Effector memory CD8-positive, alpha-beta T cell (primary cell): ENCODE results near the gene NBPF1.
"Not testable (repeated sequence)": the region's sequence is repeated elsewhere in the genome, so short reads cannot be mapped to it uniquely, and the experiment has no call there.

ENCODE experiments used
- ATAC-seq: fragments of 150-1000 bp; cut with Tn5 transposase; replicated peaks from 2 replicates; pipeline ENCODE4 v1.10.0; 2021; ENCODE audit warnings: mild to moderate bottlenecking, moderate library complexity
- DNase-seq, 3 experiments: peaks; one replicate each; pipeline ENCODE4 v3.0.0; 2021
- H3K27ac Mint-ChIP-seq, 2 donors: one replicate each; pipeline ENCODE4 v1.8.0; 2022; ENCODE audit warnings: mild to moderate bottlenecking in 2 of 2, mixed read lengths in 2 of 2, moderate library complexity in 2 of 2
- H3K27me3 Mint-ChIP-seq, 2 donors: one replicate each; pipeline ENCODE4 v1.8.0; 2022; ENCODE audit warnings: mixed read lengths in 2 of 2
- H3K36me3 Mint-ChIP-seq: one replicate; pipeline ENCODE4 v1.8.0; 2022; ENCODE audit warnings: mild to moderate bottlenecking, moderate library complexity, mixed read lengths; ENCODE audit not compliant: insufficient read depth
- H3K4me1 Mint-ChIP-seq, 2 donors: one replicate each; pipeline ENCODE4 v1.8.0; 2022; ENCODE audit warnings: low read depth in 2 of 2, mixed read lengths in 2 of 2
- H3K4me3 Mint-ChIP-seq, 2 donors: one replicate each; pipeline ENCODE4 v1.8.0; 2022; ENCODE audit warnings: mild to moderate bottlenecking in 2 of 2, mixed read lengths in 2 of 2, moderate library complexity in 2 of 2
- H3K9me3 Mint-ChIP-seq, 2 donors: one replicate each; pipeline ENCODE4 v1.8.0; 2022; ENCODE audit warnings: mixed read lengths in 2 of 2

The NBPF1 gene

GRCh38 chr1:16610553-16610952, 2.8 kb downstream of the NBPF1 start:
- H3K4me1 Mint-ChIP-seq, H3K9me3 Mint-ChIP-seq, H3K36me3 Mint-ChIP-seq, H3K27ac Mint-ChIP-seq, ATAC-seq, H3K4me3 Mint-ChIP-seq, DNase-seq, H3K27me3 Mint-ChIP-seq: not testable (repeated sequence)

DNA sequence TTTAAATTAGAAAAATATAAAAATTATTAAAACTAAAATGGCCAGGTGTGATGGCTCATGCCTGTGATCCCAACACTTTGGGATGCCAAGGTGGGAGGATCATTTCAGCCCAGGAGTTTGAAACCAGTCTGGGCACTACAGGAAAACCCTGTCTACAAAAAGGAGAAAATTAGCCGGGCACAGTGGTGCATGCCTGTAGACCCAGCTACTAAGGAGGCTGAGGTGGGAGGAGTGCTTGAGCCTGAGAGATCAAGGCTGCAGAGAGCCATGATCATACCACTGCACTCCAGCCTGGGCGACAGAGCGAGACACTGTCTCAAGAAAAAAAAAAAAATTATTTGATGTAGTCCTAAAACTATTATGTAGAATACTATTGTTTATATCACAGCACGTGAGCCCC, 3.6 kb downstream of the NBPF1 start:
- not testable (repeated sequence) for DNase-seq, H3K4me3 Mint-ChIP-seq, H3K27me3 Mint-ChIP-seq, H3K27ac Mint-ChIP-seq, H3K4me1 Mint-ChIP-seq, H3K9me3 Mint-ChIP-seq, H3K36me3 Mint-ChIP-seq, ATAC-seq

- DNase-seq (no peak), ATAC-seq (no peak)
- H3K9me3 Mint-ChIP-seq = no peaks in the 10 kb centered on the region
- H3K4me3 Mint-ChIP-seq = no peak overlapping the region
- H3K36me3 Mint-ChIP-seq = no peaks in the 10 kb centered on the region
- H3K4me1 Mint-ChIP-seq = no peaks in the 10 kb centered on the region
- H3K27ac Mint-ChIP-seq = no peak overlapping the region
- H3K27me3 Mint-ChIP-seq = no peaks in the 10 kb centered on the region
Measured at GRCh38 chr1:16608838-16609560, 4.4 kb downstream of the NBPF1 start.

DNA sequence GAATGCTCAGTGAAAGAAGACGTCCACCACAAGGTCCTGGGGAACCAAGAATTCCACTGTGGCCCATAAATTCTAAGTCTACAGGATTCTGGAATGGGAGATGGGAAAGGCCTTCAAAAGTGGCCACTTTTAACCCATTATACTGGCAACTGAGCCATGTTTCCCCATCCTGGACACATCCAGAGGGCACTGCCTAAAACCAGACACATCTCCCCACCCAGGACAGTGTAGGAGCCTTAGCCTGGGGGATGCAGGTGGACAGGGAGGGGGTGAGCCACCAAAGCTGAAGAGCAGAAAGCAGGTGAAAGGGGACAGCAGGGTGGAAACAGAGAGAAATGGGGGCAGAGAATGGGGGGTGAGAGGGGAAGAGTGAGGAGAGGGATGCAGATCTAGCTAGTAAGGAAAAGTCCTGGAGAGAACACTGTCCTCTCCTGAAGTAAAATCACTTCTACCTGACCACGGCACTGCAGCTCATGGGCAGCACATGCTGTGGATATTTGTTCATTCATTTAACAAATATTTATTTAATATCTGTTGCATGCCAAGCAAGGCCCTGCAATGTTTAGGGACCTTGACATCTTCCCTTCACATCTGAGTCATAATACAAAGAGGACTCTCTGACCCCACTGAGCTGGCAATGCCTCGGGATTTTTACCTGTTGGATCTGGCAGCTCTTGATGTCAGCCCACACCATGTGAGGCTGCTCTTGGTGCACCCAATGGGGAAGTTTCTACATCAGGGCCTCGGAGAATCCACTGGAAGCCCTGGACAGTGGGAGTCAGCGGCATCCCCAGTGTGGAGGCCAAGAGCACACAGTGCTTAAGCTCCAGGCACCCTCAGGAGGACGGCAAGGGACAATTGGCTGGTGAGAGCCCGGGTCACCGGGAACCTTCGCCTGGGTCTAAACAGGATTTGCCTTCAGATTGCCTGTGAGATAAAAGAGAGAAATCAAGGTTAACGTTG, 5.2 kb downstream of the NBPF1 start:
- H3K27me3 Mint-ChIP-seq, H3K36me3 Mint-ChIP-seq, H3K4me3 Mint-ChIP-seq, H3K27ac Mint-ChIP-seq, H3K9me3 Mint-ChIP-seq, DNase-seq, ATAC-seq, H3K4me1 Mint-ChIP-seq: not testable (repeated sequence)

DNA sequence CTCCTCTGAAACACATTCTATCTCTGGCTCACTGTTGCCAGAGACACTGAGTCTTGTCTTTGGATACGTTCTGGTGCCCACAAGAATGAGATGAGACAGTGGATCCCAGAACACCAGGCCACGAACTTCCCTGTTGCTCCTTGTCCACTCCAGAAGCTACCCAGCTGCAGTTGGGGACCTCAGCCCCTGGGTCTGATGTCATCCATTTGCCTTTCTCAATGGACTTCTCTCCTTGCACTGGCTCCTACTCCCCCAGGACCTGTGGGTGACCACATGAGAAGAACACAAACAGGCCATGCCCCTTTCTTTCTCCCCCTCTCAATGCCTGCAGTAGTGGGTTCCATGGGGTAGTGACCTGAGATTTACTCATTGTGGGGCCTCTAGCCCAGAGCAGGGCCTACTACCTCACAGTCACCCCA, 5.9 kb downstream of the NBPF1 start:
- no peaks in the 10 kb centered on the region for H3K27me3 Mint-ChIP-seq
- no peak for ATAC-seq

DNA sequence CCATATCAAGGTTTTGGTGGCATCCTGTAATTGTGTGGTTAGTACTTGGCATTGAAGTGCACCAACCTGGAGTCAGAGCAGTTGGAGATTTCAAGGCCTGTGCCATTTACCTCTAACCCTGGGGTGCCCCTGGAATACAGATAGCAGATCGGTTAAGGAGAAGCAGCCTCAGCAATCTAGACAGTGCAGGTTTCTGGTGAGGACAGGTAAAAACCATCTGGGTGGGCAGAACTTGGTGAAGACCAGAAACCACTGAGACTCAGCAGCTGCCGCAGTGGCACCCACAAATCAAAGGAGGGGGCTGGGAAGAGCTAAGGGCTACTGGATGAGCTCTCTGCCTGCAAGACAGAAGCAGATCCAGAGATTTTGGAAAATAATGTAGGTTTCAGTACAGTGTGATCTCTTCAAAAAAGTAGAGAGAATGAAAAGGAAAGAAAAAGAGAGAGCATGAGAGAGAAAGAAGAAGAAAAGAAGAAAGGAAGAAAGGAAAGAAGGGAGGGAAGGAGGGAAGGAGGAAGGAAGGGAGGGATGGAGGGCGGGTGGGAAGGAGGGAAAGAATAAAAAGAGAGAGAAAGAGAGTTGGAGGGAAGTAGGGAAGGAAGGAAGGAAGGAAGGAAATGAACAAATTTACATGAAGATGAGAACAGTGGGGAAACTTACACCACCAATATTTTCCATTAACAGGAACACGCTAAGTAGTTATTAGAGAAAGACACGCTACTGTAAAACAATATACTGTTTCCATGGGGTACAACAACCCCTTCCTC, 6.5 kb downstream of the NBPF1 start:
- not testable (repeated sequence) for H3K36me3 Mint-ChIP-seq, DNase-seq, H3K4me3 Mint-ChIP-seq, H3K9me3 Mint-ChIP-seq, H3K27me3 Mint-ChIP-seq, ATAC-seq, H3K4me1 Mint-ChIP-seq, H3K27ac Mint-ChIP-seq

More for the DNA sequence above, 5.9 kb downstream of the NBPF1 start:
- Mint-ChIP-seq H3K27ac (no peak overlapping the region), H3K4me1 (no peaks in the 10 kb centered on the region), H3K4me3 (no peak overlapping the region), H3K9me3 (no peaks in the 10 kb centered on the region), H3K36me3 (no peaks in the 10 kb centered on the region)
- DNase-seq = no peak

DNA sequence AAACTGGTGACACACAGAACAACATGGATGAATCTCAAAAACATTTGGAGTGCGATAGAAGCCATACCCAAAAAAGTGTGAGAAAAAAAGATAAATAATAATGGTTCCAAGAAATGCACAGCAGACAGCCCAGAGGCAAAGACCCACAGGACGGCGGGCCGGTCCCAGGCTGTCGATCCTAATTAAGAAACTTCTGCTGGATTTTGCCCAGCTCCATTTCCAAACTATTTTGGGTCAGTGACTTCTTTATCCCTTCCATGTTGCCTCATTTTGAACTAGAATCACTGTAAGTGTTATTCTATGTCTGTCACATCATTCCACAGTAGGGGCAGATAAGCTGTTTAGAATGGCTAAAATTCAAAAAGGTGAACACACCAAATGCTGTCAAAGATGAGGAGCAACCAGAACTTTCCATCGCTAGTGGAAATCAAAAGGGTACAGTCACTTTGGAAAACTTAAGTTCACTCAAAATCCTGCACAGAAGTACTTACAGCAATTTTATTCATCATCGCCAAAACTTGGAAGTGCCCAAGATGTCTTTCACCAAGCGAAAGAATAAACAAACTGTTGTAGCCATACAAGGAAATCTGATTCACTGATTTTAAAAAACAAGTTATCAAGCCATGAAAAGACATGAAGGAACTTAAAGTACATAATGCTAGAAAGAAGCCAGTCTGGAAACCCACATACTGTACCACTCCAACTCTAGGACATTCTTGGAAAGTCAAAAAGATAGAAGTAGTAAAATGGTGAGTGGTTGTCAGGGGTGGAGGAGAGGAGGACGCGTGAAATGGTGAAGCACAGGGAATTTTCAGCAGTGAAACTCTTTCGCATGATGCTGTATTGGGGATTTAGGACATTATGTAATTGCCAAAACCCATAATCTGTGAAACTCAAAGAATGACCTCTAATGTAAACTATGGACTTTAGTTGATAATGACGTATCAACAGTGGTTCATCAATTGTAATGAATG, 7.5 kb downstream of the NBPF1 start:
- Mint-ChIP-seq H3K27ac (no peak overlapping the region), H3K9me3 (no peaks in the 10 kb centered on the region), H3K36me3 (no peaks in the 10 kb centered on the region), H3K4me3 (no peak overlapping the region), H3K4me1 (no peaks in the 10 kb centered on the region), H3K27me3 (no peaks in the 10 kb centered on the region)
- no peak for ATAC-seq
- no peak for DNase-seq

- ATAC-seq = no peak
- no peaks in the 10 kb centered on the region for H3K4me1 Mint-ChIP-seq
- H3K9me3 Mint-ChIP-seq = no peaks in the 10 kb centered on the region
Measured at GRCh38 chr1:16605213-16605525, 8.2 kb downstream of the NBPF1 start.

DNA sequence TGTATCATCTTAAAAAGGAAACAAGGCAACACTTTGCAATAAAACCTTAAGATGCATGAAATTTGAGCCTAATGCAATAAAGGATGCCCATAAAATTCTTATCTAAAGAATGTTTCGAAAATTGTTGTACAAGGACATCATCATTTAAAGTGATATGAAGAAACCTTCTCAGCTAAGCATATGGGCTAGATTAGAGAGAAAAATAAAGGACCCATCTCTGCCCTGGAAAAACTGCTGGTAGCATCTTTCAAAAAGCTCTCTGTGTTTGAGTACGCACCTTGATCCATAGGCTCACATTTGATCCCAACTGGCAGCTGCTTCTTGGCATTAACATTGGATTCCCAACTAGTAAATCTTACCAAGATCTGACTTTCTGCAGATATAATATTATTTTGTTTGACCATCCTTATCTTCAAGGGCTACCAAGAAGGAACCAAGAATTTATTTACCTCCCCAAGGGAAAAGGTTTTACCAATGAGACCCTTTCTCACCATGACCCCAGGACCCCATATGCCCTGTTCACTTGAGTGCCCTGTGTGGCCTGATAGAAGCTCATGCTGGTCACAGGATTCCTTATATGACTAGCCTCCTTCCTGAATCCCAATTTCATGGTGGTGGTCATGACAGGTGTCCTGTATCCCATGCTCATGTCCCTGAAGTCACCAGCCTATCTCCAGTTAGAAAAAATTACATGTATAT, 8.7 kb downstream of the NBPF1 start:
- not testable (repeated sequence) for DNase-seq, H3K4me3 Mint-ChIP-seq, H3K9me3 Mint-ChIP-seq, ATAC-seq, H3K4me1 Mint-ChIP-seq, H3K36me3 Mint-ChIP-seq, H3K27ac Mint-ChIP-seq, H3K27me3 Mint-ChIP-seq

More at GRCh38 chr1:16605213-16605525, 8.2 kb downstream of the NBPF1 start:
- Mint-ChIP-seq H3K27ac (no peak overlapping the region), H3K27me3 (no peaks in the 10 kb centered on the region), H3K4me3 (no peak overlapping the region), H3K36me3 (no peaks in the 10 kb centered on the region)
- no peak for DNase-seq

DNA sequence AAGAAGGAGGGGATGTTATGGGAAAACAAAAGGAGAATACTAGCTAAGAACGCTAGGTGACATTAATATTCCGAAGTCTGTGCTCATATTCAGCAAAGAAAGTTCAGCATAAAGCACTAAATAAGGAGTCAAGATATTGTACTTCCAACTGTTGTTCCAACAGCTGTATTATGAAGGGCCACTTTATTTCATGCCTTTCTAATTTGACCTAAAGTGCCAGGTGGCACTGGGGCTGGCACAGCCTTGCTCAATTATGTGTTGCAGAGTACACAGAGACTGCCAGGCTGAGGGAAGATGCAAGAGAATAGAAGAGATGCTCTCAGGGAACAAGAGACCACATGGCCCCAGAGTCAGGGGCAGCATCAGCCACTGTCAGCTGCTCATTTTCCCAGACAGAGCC, 9.7 kb downstream of the NBPF1 start:
- not testable (repeated sequence) for H3K4me3 Mint-ChIP-seq, H3K4me1 Mint-ChIP-seq, H3K27ac Mint-ChIP-seq, DNase-seq, H3K9me3 Mint-ChIP-seq, H3K36me3 Mint-ChIP-seq, H3K27me3 Mint-ChIP-seq, ATAC-seq

DNA sequence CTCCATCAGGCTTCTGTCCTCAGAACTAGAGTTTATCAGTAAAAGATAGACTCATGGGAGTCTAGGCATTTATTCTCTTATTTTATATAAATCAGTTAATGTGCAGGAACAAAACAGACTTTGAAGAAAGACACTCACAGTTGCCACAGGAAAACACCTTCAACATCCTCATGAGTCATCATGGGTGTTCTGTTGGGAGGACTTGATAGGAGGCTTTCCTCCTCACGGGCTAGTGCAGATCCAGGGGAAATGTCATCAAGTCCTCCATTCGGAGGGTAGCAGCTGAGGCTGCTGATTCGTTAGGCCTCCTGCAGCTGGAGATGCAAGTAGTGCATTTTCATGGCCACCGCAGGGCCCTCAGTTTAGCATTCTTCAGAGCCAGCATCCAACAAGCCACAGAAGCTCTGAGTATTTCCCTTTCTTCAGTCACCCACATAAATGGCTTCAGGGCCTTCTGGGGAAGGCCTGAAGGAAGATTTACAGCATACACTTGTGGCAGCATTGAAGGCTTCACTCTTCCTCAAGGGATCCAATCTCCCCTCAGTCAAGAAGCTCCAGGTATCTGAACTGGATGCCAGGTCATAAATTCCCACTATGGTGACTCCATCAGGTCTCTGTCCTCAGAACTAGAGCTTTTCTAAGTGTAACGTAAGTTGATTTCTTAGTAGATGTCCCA, 10.9 kb downstream of the NBPF1 start:
- not testable (repeated sequence) for DNase-seq, H3K4me1 Mint-ChIP-seq, H3K27me3 Mint-ChIP-seq, H3K36me3 Mint-ChIP-seq, H3K27ac Mint-ChIP-seq, H3K4me3 Mint-ChIP-seq, ATAC-seq, H3K9me3 Mint-ChIP-seq
